GM20000 (cell line): Measurements from ENCODE around the gene ZFYVE27.

Source experiments
- DNase-seq: peaks from one replicate; pipeline ENCODE4 v3.0.0; 2012; ENCODE audit warnings: low spot score
- TF ChIP-seq, protein P1 (sequence below): IDR thresholded peaks from 2 replicates; pipeline ENCODE4 v1.5.1; 2012; ENCODE audit warnings: mild to moderate bottlenecking, control low read depth; ENCODE audit errors: extremely low read depth, missing control alignments

Gene ZFYVE27

DNA sequence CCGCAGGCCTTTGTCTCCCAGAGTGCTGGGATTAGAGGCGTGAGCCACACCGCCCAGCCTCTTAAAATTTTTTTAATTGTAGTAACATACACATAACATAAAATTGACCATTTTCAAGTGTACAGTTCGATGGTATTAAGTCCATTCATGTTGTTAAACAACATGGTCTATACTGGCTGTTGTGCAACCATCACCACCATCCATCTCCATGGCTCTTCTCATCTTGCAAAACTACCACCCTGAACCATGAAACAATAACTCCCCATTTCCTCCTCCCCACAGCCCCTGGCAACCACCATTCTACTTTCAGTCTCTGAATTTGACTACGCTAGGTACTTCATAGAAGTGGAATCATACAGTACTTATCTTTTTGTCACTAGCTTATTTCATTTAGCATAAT is 7.9 kb upstream of the ZFYVE27 start:
- TF ChIP-seq, protein P1, sequence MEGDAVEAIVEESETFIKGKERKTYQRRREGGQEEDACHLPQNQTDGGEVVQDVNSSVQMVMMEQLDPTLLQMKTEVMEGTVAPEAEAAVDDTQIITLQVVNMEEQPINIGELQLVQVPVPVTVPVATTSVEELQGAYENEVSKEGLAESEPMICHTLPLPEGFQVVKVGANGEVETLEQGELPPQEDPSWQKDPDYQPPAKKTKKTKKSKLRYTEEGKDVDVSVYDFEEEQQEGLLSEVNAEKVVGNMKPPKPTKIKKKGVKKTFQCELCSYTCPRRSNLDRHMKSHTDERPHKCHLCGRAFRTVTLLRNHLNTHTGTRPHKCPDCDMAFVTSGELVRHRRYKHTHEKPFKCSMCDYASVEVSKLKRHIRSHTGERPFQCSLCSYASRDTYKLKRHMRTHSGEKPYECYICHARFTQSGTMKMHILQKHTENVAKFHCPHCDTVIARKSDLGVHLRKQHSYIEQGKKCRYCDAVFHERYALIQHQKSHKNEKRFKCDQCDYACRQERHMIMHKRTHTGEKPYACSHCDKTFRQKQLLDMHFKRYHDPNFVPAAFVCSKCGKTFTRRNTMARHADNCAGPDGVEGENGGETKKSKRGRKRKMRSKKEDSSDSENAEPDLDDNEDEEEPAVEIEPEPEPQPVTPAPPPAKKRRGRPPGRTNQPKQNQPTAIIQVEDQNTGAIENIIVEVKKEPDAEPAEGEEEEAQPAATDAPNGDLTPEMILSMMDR, result no peak
- DNase-seq, result no peak

DNA sequence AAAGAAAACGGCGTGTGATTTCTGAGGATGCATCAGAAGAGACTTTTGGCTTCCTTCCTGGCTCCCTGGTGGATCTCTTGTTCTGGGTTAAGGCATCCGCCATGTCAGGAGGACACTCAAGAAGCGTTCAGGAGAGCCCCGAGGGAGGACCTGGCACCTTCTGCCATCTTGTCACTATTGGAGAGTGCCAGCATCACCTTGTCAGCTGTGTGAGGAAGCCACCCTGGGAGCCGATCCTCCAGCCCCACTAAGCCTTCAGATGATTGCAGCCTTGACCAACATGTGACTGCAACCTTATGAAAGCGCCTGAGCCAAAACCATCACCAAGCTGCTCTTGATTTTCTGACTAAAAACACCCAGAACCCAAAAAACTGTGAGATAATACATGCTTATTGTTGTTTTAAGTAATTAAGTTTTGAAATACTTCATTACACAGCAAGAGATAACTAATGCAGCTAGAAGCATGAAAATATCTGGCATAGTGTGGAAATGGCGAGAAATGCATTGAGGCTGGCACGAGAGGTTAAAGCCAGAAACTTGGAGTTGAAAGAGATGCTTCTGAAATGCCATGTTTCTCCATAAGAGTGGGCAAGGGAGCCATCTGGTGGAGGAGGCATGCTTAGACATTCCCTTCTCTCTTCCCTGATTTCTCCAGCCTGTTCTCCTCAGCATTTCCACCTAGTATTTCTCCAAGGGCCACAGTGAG is 5.4 kb upstream of the ZFYVE27 start:
- peak; percentile 54 for DNase-seq
- TF ChIP-seq, protein P1, result peak; percentile 60

- DNase-seq, result no peak
- TF ChIP-seq, protein P1, result no peak
Measured at GRCh38 chr10:97732052-97732359, 4.9 kb upstream of the ZFYVE27 start.

DNA sequence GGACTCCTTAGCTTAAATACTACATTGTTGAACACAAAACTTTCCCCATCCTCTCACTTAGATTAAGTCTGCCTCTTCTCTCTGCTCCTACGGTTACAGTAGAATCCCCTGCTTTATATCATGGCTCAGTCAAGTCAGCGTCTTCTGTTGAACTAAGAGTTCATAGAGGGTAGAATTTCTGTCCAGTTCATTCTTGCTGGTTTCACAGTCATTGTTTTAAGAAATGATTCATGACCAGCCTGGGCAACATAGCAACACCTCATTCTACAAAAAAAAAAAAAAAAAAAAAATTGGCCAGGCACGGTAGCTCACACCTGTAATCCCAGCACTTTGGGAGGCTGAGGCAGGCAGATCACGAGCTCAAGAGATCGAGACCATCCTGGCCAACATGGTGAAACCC is 3.7 kb upstream of the ZFYVE27 start:
- TF ChIP-seq, protein P1, result no peak
- no peak for DNase-seq

DNA sequence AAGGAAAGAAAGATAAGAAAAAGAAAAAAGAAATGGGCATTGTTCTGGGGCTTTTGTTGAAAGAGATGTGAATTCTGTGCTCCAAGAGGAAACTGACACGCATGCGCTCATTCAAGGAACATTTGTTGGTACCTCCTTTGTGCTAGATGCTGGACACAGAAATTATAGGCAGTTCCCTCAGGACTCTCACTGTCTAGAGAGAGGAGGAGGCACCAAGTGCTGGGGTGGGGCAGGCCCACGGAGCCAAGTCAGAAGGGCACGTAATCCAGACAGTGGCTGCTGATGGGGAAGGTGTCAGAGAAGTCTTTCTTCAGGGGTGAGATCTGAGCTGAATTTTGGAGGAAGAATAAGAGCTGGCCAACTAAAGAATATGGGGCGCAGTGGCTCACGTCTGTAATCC is 2.9 kb upstream of the ZFYVE27 start:
- TF ChIP-seq, protein P1, result no peak
- no peak for DNase-seq

- DNase-seq, result no peak
- TF ChIP-seq, protein P1, result no peak
Measured at GRCh38 chr10:97736403-97736901, 476 bp upstream of the ZFYVE27 start.

DNA sequence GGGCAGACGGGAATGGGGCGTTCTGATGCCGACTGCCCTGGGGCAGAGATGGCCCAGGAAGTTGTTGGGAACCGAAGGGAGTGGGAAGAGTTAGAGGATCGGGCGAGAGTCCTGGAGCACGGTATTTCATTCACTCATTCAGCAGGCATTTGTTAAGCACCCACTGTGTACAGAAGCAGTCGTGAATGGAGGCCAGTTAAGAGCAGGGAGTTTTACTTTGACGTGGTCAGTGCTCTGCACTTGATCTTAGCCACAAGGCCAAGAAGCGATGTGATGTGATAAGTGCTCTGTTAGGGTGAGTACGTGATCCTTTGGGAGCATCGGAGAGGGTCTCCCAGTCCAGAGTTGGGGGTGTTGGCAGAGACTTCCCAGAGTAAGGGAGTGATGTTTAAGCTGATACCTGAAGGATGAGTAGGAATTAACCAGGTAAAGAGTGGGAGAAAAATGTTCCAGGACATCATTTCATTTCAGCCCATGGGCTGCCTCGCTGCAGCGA is 890 bp downstream of the ZFYVE27 start:
- TF ChIP-seq, protein P1, result no peak
- DNase-seq, result no peak
